Fibroblast of peridontal ligament (primary cell): ENCODE measurements around the gene PYROXD2.

Experiments
- DNase-seq: peaks from one replicate; pipeline ENCODE4 v3.0.0-alpha.2; 2010; ENCODE audit errors: extremely low read depth

Gene PYROXD2

GRCh38 chr10:98433881-98434732 lies 19.1 kb upstream of the PYROXD2 start:
- DNase-seq, result no peak

- no peak for DNase-seq
Observed at GRCh38 chr10:98433371-98433770, 18.4 kb upstream of the PYROXD2 start.

- no peak for DNase-seq
Observed at GRCh38 chr10:98432330-98432729, 17.3 kb upstream of the PYROXD2 start.

GRCh38 chr10:98431016-98431415 lies 16.0 kb upstream of the PYROXD2 start:
- no peak for DNase-seq

GRCh38 chr10:98430427-98430826 lies 15.4 kb upstream of the PYROXD2 start:
- DNase-seq, result no peak

GRCh38 chr10:98429320-98430072 lies 14.5 kb upstream of the PYROXD2 start:
- DNase-seq, result no peak

- no peak for DNase-seq
Observed at GRCh38 chr10:98427011-98427515, 12.1 kb upstream of the PYROXD2 start.

GRCh38 chr10:98425511-98426352 lies 10.8 kb upstream of the PYROXD2 start:
- peak; percentile 22 for DNase-seq

GRCh38 chr10:98424295-98425254 lies 9.6 kb upstream of the PYROXD2 start:
- no peak for DNase-seq

GRCh38 chr10:98423691-98424120 lies 8.7 kb upstream of the PYROXD2 start:
- no peak for DNase-seq

GRCh38 chr10:98422182-98422581 lies 7.2 kb upstream of the PYROXD2 start:
- DNase-seq, result no peak

GRCh38 chr10:98420786-98421185 lies 5.8 kb upstream of the PYROXD2 start:
- no peak for DNase-seq

- DNase-seq, result no peak
Observed at GRCh38 chr10:98419469-98420261, 4.7 kb upstream of the PYROXD2 start.

- no peak for DNase-seq
Observed at GRCh38 chr10:98418665-98419468, 3.9 kb upstream of the PYROXD2 start.

- DNase-seq, result no peak
Observed at GRCh38 chr10:98417973-98418664, 3.1 kb upstream of the PYROXD2 start.

- DNase-seq, result no peak
Observed at GRCh38 chr10:98417481-98417959, 2.5 kb upstream of the PYROXD2 start.

GRCh38 chr10:98416606-98417388 lies 1.8 kb upstream of the PYROXD2 start:
- no peak for DNase-seq
